Osteoblast (primary cell): ENCODE measurements around the gene ZNF710. TPM values are rescaled to one million over a fixed set of nuclear protein-coding genes. Genes with fewer than 3 reads are reported as not detected.
A peak's percentile ranks its signal among the peaks of the same experiment; 100 is the strongest.

ENCODE experiments used
- DNase-seq: peaks from one replicate; pipeline ENCODE4 v3.0.0; 2011; ENCODE audit warnings: low spot score, mixed read lengths; ENCODE audit not compliant: insufficient read length; ENCODE audit errors: missing footprints
- H2AFZ ChIP-seq: 2 replicates; pipeline ENCODE4 v1.6.0; 2011; ENCODE audit warnings: mild to moderate bottlenecking, low read length
- H3K27ac ChIP-seq: 2 replicates; pipeline ENCODE4 v1.5.1; 2011; ENCODE audit warnings: mild to moderate bottlenecking, low read depth, low read length, moderate library complexity
- H3K27me3 ChIP-seq: 2 replicates; pipeline ENCODE4 v1.6.0; 2012; ENCODE audit warnings: mild to moderate bottlenecking, control low read depth, inconsistent platforms, low read length, moderate library complexity; ENCODE audit not compliant: insufficient read depth
- H3K36me3 ChIP-seq: 2 replicates; pipeline ENCODE4 v1.5.1; 2011; ENCODE audit warnings: mild to moderate bottlenecking, low read length, control low read depth, moderate library complexity; ENCODE audit not compliant: insufficient read depth
- H3K4me1 ChIP-seq: 2 replicates; pipeline ENCODE4 v1.5.1; 2011; ENCODE audit warnings: mild to moderate bottlenecking, low read length, control low read depth, moderate library complexity; ENCODE audit not compliant: insufficient read depth
- H3K4me2 ChIP-seq: 2 replicates; pipeline ENCODE4 v1.6.0; 2011; ENCODE audit warnings: mild to moderate bottlenecking, low read length; ENCODE audit not compliant: insufficient read depth
- H3K4me3 ChIP-seq: fragments of 200-600 bp; sonication (generic); 3 replicates; pipeline ENCODE4 v1.5.1; 2012; ENCODE audit warnings: mild to moderate bottlenecking, low read length, inconsistent platforms; ENCODE audit not compliant: insufficient read depth
- H3K79me2 ChIP-seq: 2 replicates; pipeline ENCODE4 v1.6.0; 2012; ENCODE audit warnings: mild to moderate bottlenecking, low read length, control low read depth, inconsistent platforms; ENCODE audit not compliant: insufficient read depth
- H3K9me3 ChIP-seq: 2 replicates; pipeline ENCODE4 v1.5.1; 2011; ENCODE audit warnings: low read depth, low read length, control low read depth
- H4K20me1 ChIP-seq: 2 replicates; pipeline ENCODE4 v1.6.0; 2012; ENCODE audit warnings: mild to moderate bottlenecking, low read length, control low read depth; ENCODE audit not compliant: insufficient read depth
- CTCF ChIP-seq: IDR thresholded peaks from 2 replicates; pipeline ENCODE4 v1.5.1; 2011; ENCODE audit warnings: mild to moderate bottlenecking, low read depth, low read length, moderate library complexity; ENCODE audit errors: extremely low read depth
- total RNA-seq: library from RNA; depleted of rRNA; stranded (reverse); fragments of >200 nt; gene quantifications from 2 replicates; pipeline ENCODE4 v1.2.3, GENCODE V29; 2012

Gene ZNF710
- total RNA-seq, 1 donor, result 10.9 TPM

- H3K4me3 ChIP-seq, result no peak overlapping the region
- no peaks in the 10 kb centered on the region for H3K27me3 ChIP-seq
- no peak overlapping the region for H3K27ac ChIP-seq
- no peak overlapping the region for H2AFZ ChIP-seq
- H3K9me3 ChIP-seq, result no peaks in the 10 kb centered on the region
- DNase-seq, result no peak
- no peaks in the 10 kb centered on the region for H3K79me2 ChIP-seq
- H3K4me2 ChIP-seq, result no peak overlapping the region
- no peak for TF ChIP-seq CTCF
- H3K36me3 ChIP-seq, result peaks cover 37% of the 10 kb centered on the region
- H4K20me1 ChIP-seq, result peaks cover 6% of the 10 kb centered on the region
- H3K4me1 ChIP-seq, result no peaks in the 10 kb centered on the region
Measured at GRCh38 chr15:90082140-90082715, 81.1 kb downstream of the ZNF710 start.

DNA sequence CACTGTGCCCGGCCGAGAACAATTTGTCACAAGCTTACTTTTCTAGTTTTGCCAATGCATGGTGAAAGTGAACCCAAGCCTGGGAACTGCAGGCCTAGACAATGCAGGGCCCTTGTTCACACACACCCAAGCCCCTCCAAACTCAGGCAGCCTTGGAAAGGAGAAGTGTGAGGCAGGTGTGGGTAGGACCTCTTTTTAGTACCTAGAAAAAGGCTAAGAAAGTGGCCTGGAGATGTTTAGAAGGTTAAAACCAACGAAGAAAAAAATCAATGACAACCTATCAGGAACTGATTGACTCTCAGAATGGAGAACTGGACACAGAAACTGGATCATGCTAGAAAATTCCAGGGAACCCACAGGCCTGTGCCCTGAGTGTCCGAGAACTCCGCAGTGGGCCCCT is 82.3 kb downstream of the ZNF710 start:
- TF ChIP-seq CTCF, result no peak
- Histone ChIP-seq H3K4me1 (no peaks in the 10 kb centered on the region), H4K20me1 (peaks cover 6% of the 10 kb centered on the region), H3K36me3 (peaks cover 46% of the 10 kb centered on the region), H3K9me3 (no peaks in the 10 kb centered on the region), H3K27ac (no peak overlapping the region), H3K4me3 (no peak overlapping the region), H3K79me2 (no peaks in the 10 kb centered on the region), H3K27me3 (no peaks in the 10 kb centered on the region), H3K4me2 (no peak overlapping the region), H2AFZ (no peak overlapping the region)
- peak; percentile 58 for DNase-seq

DNA sequence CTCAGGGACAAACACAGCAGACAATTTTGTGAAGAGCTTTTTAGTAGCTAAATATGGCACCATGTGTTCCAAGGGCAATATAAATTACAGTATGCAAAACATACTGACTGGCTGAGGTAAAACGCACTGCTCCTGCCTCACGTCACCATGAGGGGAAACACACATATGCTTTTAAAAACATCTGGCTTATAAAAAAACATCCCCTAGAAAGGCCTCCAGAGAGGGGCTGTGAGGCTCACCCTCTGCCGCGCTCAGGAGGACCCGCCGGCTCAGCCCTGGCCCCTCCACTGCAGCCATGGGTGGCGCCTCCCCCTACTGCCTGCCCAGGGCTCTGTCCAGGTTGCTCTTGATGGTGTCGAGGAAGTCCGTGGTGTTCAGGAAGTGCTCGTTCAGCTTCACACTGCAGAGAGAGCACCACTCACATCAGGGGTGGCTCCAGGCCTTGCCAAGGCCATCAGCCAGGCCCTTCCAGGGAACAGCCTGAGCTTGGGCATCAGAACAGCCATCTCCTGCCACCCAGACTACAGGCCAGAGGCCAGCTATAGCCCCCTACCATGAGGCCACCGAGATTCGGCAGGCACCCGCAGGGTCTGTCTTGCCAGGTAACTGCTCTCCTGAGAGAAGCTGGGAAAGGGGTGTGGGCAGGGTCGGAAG is 83.0 kb downstream of the ZNF710 start:
- no peak overlapping the region for H3K27ac ChIP-seq
- no peak overlapping the region for H3K4me3 ChIP-seq
- no peak overlapping the region for H3K4me2 ChIP-seq
- no peak overlapping the region for H2AFZ ChIP-seq
- peaks cover 6% of the 10 kb centered on the region for H4K20me1 ChIP-seq
- no peaks in the 10 kb centered on the region for H3K4me1 ChIP-seq
- H3K27me3 ChIP-seq, result no peaks in the 10 kb centered on the region
- no peak for TF ChIP-seq CTCF
- H3K79me2 ChIP-seq, result no peaks in the 10 kb centered on the region
- no peak for DNase-seq
- peaks cover 46% of the 10 kb centered on the region for H3K36me3 ChIP-seq
- H3K9me3 ChIP-seq, result no peaks in the 10 kb centered on the region

GRCh38 chr15:90084876-90085423 is 83.8 kb downstream of the ZNF710 start:
- Histone ChIP-seq H3K4me3 (no peak overlapping the region), H3K79me2 (no peaks in the 10 kb centered on the region), H2AFZ (no peak overlapping the region), H3K4me2 (no peak overlapping the region), H4K20me1 (peaks cover 8% of the 10 kb centered on the region), H3K9me3 (no peaks in the 10 kb centered on the region), H3K27ac (no peak overlapping the region), H3K36me3 (peaks cover 41% of the 10 kb centered on the region), H3K27me3 (no peaks in the 10 kb centered on the region), H3K4me1 (no peaks in the 10 kb centered on the region)
- no peak for TF ChIP-seq CTCF
- DNase-seq, result no peak
